ENCODE data around the gene GNAS.

The GNAS gene

GRCh38 chr20:58870293-58871014, 17.9 kb downstream of the GNAS start:
- H3K27ac ChIP-seq (ENCODE audit: low read depth, low read length, severe bottlenecking) = no peak overlapping the region
- no peak overlapping the region for H3K4me3 ChIP-seq (ENCODE audit: extremely low read depth, insufficient read depth, low read length, poor library complexity, severe bottlenecking)
- WGBS, 2 experiments (ENCODE audit: insufficient coverage in 2 of 2) = no CpG with 5 or more reads among the region's 7 CpGs
- H3K9me3 ChIP-seq (ENCODE audit: control insufficient read depth, low read length) = no peaks in the 10 kb centered on the region
- H3K36me3 ChIP-seq (ENCODE audit: control insufficient read depth, insufficient read depth, low read length) = no peaks in the 10 kb centered on the region
- peaks cover 5% of the 10 kb centered on the region for H3K4me1 ChIP-seq (ENCODE audit: control insufficient read depth, insufficient read depth, low read length, poor library complexity, severe bottlenecking)

GRCh38 chr20:58871533-58872102, 19.1 kb downstream of the GNAS start:
- Histone ChIP-seq H3K36me3 (ENCODE audit: control insufficient read depth, insufficient read depth, low read length) (no peaks in the 10 kb centered on the region), H3K9me3 (ENCODE audit: control insufficient read depth, low read length) (no peaks in the 10 kb centered on the region), H3K4me1 (ENCODE audit: control insufficient read depth, insufficient read depth, low read length, poor library complexity, severe bottlenecking) (peaks cover 14% of the 10 kb centered on the region), H3K27ac (ENCODE audit: low read depth, low read length, severe bottlenecking) (no peak overlapping the region), H3K4me3 (ENCODE audit: extremely low read depth, insufficient read depth, low read length, poor library complexity, severe bottlenecking) (no peak overlapping the region)
- WGBS, 2 experiments (ENCODE audit: insufficient coverage in 2 of 2) = 68 to 95% methylated on average over 2 to 3 of the region's 8 CpGs

- Histone ChIP-seq H3K36me3 (ENCODE audit: control insufficient read depth, insufficient read depth, low read length) (no peaks in the 10 kb centered on the region), H3K4me1 (ENCODE audit: control insufficient read depth, insufficient read depth, low read length, poor library complexity, severe bottlenecking) (peaks cover 29% of the 10 kb centered on the region), H3K4me3 (ENCODE audit: extremely low read depth, insufficient read depth, low read length, poor library complexity, severe bottlenecking) (no peak overlapping the region), H3K27ac (ENCODE audit: low read depth, low read length, severe bottlenecking) (no peak overlapping the region), H3K9me3 (ENCODE audit: control insufficient read depth, low read length) (no peaks in the 10 kb centered on the region)
- 82 to 100% methylated on average over 1 of the region's 1 CpG for WGBS, 2 experiments (ENCODE audit: insufficient coverage in 2 of 2)
These were observed 22.0 kb downstream of the GNAS start for GRCh38 chr20:58874469-58874868.

GRCh38 chr20:58875111-58875510, 22.6 kb downstream of the GNAS start:
- WGBS, 2 experiments (ENCODE audit: insufficient coverage in 2 of 2) = 81 to 94% methylated on average over 2 of the region's 3 CpGs
- H3K27ac ChIP-seq (ENCODE audit: low read depth, low read length, severe bottlenecking) = no peak overlapping the region
- H3K9me3 ChIP-seq (ENCODE audit: control insufficient read depth, low read length) = no peaks in the 10 kb centered on the region
- H3K36me3 ChIP-seq (ENCODE audit: control insufficient read depth, insufficient read depth, low read length) = no peaks in the 10 kb centered on the region
- H3K4me3 ChIP-seq (ENCODE audit: extremely low read depth, insufficient read depth, low read length, poor library complexity, severe bottlenecking) = no peak overlapping the region
- H3K4me1 ChIP-seq (ENCODE audit: control insufficient read depth, insufficient read depth, low read length, poor library complexity, severe bottlenecking) = peaks cover 29% of the 10 kb centered on the region

GRCh38 chr20:58875541-58876134, 23.1 kb downstream of the GNAS start:
- Histone ChIP-seq H3K4me3 (ENCODE audit: extremely low read depth, insufficient read depth, low read length, poor library complexity, severe bottlenecking) (no peak overlapping the region), H3K36me3 (ENCODE audit: control insufficient read depth, insufficient read depth, low read length) (no peaks in the 10 kb centered on the region), H3K27ac (ENCODE audit: low read depth, low read length, severe bottlenecking) (no peak overlapping the region), H3K9me3 (ENCODE audit: control insufficient read depth, low read length) (no peaks in the 10 kb centered on the region), H3K4me1 (ENCODE audit: control insufficient read depth, insufficient read depth, low read length, poor library complexity, severe bottlenecking) (peaks cover 29% of the 10 kb centered on the region)
- WGBS, 2 experiments (ENCODE audit: insufficient coverage in 2 of 2) = 81 to 91% methylated on average over 5 to 6 of the region's 12 CpGs

- H3K36me3 ChIP-seq (ENCODE audit: control insufficient read depth, insufficient read depth, low read length) = no peaks in the 10 kb centered on the region
- WGBS, 2 experiments (ENCODE audit: insufficient coverage in 2 of 2) = 77 to 88% methylated on average over 1 to 5 of the region's 7 CpGs
- peaks cover 29% of the 10 kb centered on the region for H3K4me1 ChIP-seq (ENCODE audit: control insufficient read depth, insufficient read depth, low read length, poor library complexity, severe bottlenecking)
- no peak overlapping the region for H3K4me3 ChIP-seq (ENCODE audit: extremely low read depth, insufficient read depth, low read length, poor library complexity, severe bottlenecking)
- H3K9me3 ChIP-seq (ENCODE audit: control insufficient read depth, low read length) = no peaks in the 10 kb centered on the region
- H3K27ac ChIP-seq (ENCODE audit: low read depth, low read length, severe bottlenecking) = no peak overlapping the region
These were observed 23.9 kb downstream of the GNAS start for GRCh38 chr20:58876437-58876836.

- no peaks in the 10 kb centered on the region for H3K36me3 ChIP-seq (ENCODE audit: control insufficient read depth, insufficient read depth, low read length)
- H3K9me3 ChIP-seq (ENCODE audit: control insufficient read depth, low read length) = no peaks in the 10 kb centered on the region
- WGBS, 2 experiments (ENCODE audit: insufficient coverage in 2 of 2) = 36 to 47% methylated on average over 7 to 9 of the region's 11 CpGs
- no peak overlapping the region for H3K27ac ChIP-seq (ENCODE audit: low read depth, low read length, severe bottlenecking)
- H3K4me3 ChIP-seq (ENCODE audit: extremely low read depth, insufficient read depth, low read length, poor library complexity, severe bottlenecking) = no peak overlapping the region
- H3K4me1 ChIP-seq (ENCODE audit: control insufficient read depth, insufficient read depth, low read length, poor library complexity, severe bottlenecking) = peaks cover 29% of the 10 kb centered on the region
These were observed 24.8 kb downstream of the GNAS start for GRCh38 chr20:58877050-58877975.

GRCh38 chr20:58877976-58878360, 25.5 kb downstream of the GNAS start:
- H3K27ac ChIP-seq (ENCODE audit: low read depth, low read length, severe bottlenecking) = no peak overlapping the region
- H3K36me3 ChIP-seq (ENCODE audit: control insufficient read depth, insufficient read depth, low read length) = no peaks in the 10 kb centered on the region
- H3K9me3 ChIP-seq (ENCODE audit: control insufficient read depth, low read length) = no peaks in the 10 kb centered on the region
- no peak overlapping the region for H3K4me3 ChIP-seq (ENCODE audit: extremely low read depth, insufficient read depth, low read length, poor library complexity, severe bottlenecking)
- peaks cover 35% of the 10 kb centered on the region for H3K4me1 ChIP-seq (ENCODE audit: control insufficient read depth, insufficient read depth, low read length, poor library complexity, severe bottlenecking)
- 45% methylated on average over 2 of the region's 4 CpGs; no CpG with 5 or more reads in 1 of the 2 experiments for WGBS, 2 experiments (ENCODE audit: insufficient coverage in 2 of 2)

- peaks cover 39% of the 10 kb centered on the region for H3K4me1 ChIP-seq (ENCODE audit: control insufficient read depth, insufficient read depth, low read length, poor library complexity, severe bottlenecking)
- no peak overlapping the region for H3K4me3 ChIP-seq (ENCODE audit: extremely low read depth, insufficient read depth, low read length, poor library complexity, severe bottlenecking)
- H3K27ac ChIP-seq (ENCODE audit: low read depth, low read length, severe bottlenecking) = no peak overlapping the region
These were observed 25.9 kb downstream of the GNAS start for GRCh38 chr20:58878399-58878798.

GRCh38 chr20:58880441-58880840, 27.9 kb downstream of the GNAS start:
- H3K36me3 ChIP-seq (ENCODE audit: control insufficient read depth, insufficient read depth, low read length) = no peaks in the 10 kb centered on the region
- WGBS, 2 experiments (ENCODE audit: insufficient coverage in 2 of 2) = no CpG with 5 or more reads among the region's 1 CpG
- no peak overlapping the region for H3K4me3 ChIP-seq (ENCODE audit: extremely low read depth, insufficient read depth, low read length, poor library complexity, severe bottlenecking)
- no peaks in the 10 kb centered on the region for H3K9me3 ChIP-seq (ENCODE audit: control insufficient read depth, low read length)
- no peak overlapping the region for H3K27ac ChIP-seq (ENCODE audit: low read depth, low read length, severe bottlenecking)
- H3K4me1 ChIP-seq (ENCODE audit: control insufficient read depth, insufficient read depth, low read length, poor library complexity, severe bottlenecking) = peaks cover 35% of the 10 kb centered on the region

More at GRCh38 chr20:58878399-58878798, 25.9 kb downstream of the GNAS start:
- no peaks in the 10 kb centered on the region for H3K9me3 ChIP-seq (ENCODE audit: control insufficient read depth, low read length)
- WGBS, 2 experiments (ENCODE audit: insufficient coverage in 2 of 2) = 100% methylated on average over 1 of the region's 4 CpGs; no CpG with 5 or more reads in 1 of the 2 experiments
- H3K36me3 ChIP-seq (ENCODE audit: control insufficient read depth, insufficient read depth, low read length) = no peaks in the 10 kb centered on the region
